NOMO-1 (cell line): ENCODE results near the gene OR52I2.
A peak's percentile ranks its signal among the peaks of the same experiment; 100 is the strongest.

Experiments
- DNase-seq, 2 experiments: peaks; one replicate each; lab custom pipeline; 2025; ENCODE audit not compliant: unreplicated experiment in 2 of 2; lab: John Stamatoyannopoulos, UW

The OR52I2 gene

GRCh38 chr11:4581443-4581842 is at the start of gene OR52I2:
TSS of gene OR52I2 (plus strand) at chr11:4581743.
- no peak for DNase-seq

- DNase-seq: peak in 1 of 2 experiments; percentile 22
These were observed 41.8 kb upstream of the OR52I2 start for GRCh38 chr11:4539603-4540219.

- no peak for DNase-seq
These were observed 40.5 kb upstream of the OR52I2 start for GRCh38 chr11:4541071-4541470.

GRCh38 chr11:4543561-4543960 is 38.0 kb upstream of the OR52I2 start:
- DNase-seq: no peak

GRCh38 chr11:4544891-4545290 is 36.7 kb upstream of the OR52I2 start, which contains the start of gene OR52M1:
TSS of gene OR52M1 (plus strand) at chr11:4545191. CDS start at chr11:4545191, 0 bp downstream.
- no peak for DNase-seq

GRCh38 chr11:4546878-4547277 is 34.7 kb upstream of the OR52I2 start:
- DNase-seq: no peak

- no peak for DNase-seq
These were observed 34.1 kb upstream of the OR52I2 start for GRCh38 chr11:4547416-4547815.

- no peak for DNase-seq
These were observed 30.1 kb upstream of the OR52I2 start for GRCh38 chr11:4551346-4551979.

- DNase-seq: no peak
These were observed 21.8 kb upstream of the OR52I2 start for GRCh38 chr11:4559527-4560440.

GRCh38 chr11:4560467-4560866 is 21.1 kb upstream of the OR52I2 start:
- DNase-seq: no peak

- no peak for DNase-seq
These were observed 16.2 kb upstream of the OR52I2 start for GRCh38 chr11:4565371-4565770.

- DNase-seq: no peak
These were observed 12.5 kb upstream of the OR52I2 start for GRCh38 chr11:4569075-4569474.

- DNase-seq: no peak
These were observed 4.7 kb upstream of the OR52I2 start for GRCh38 chr11:4576880-4577279.

- no peak for DNase-seq
These were observed 3.8 kb upstream of the OR52I2 start for GRCh38 chr11:4577761-4578160.

- DNase-seq: no peak
These were observed 2.9 kb upstream of the OR52I2 start for GRCh38 chr11:4578624-4579023.

GRCh38 chr11:4580124-4580523 is 1.4 kb upstream of the OR52I2 start:
- no peak for DNase-seq

GRCh38 chr11:4589017-4589416 is 7.5 kb downstream of the OR52I2 start:
- DNase-seq: no peak

GRCh38 chr11:4593739-4594138 is 12.2 kb downstream of the OR52I2 start, which contains the start of gene OR52I1:
TSS of gene OR52I1 (plus strand) at chr11:4594039. CDS start at chr11:4594039, 0 bp downstream.
- no peak for DNase-seq

- no peak for DNase-seq
These were observed 23.5 kb downstream of the OR52I2 start for GRCh38 chr11:4605057-4605456.

GRCh38 chr11:4606231-4607015 is 24.9 kb downstream of the OR52I2 start:
- peak in 1 of 2 experiments; percentile 8 for DNase-seq

GRCh38 chr11:4607096-4607495 is 25.6 kb downstream of the OR52I2 start:
- DNase-seq: no peak
